ENCODE results near the gene RFTN2. TPM values are rescaled to one million over a fixed set of nuclear protein-coding genes. Genes with fewer than 3 reads are reported as not detected.
"Not testable (repeated sequence)": the region's sequence is repeated elsewhere in the genome, so short reads cannot be mapped to it uniquely, and the experiment has no call there.

Gene RFTN2
- total and polyA plus RNA-seq, 2 donors (not counting 3 experiments of a cell fraction or from before 2014, with no cell fraction given), result 5.0 to 8.0 TPM

DNA sequence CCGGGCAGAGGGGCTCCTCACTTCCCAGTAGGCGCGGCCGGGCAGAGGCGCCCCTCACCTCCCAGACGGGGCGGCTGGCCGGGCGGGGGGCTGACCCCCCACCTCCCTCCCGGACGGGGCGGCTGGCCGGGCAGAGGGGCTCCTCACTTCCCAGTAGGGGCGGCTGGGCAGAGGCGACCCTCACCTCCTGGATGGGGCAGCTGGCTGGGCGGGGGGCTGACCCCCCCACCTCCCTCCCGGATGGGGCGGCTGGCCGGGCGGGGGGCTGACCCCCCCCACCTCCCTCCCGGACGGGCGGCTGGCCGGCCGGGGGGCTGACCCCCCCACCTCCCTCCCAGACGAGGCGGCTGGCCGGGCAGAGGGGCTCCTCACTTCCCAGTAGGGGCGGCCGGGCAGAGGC, 20.6 kb upstream of the RFTN2 start:
- H2AFZ ChIP-seq (ENCODE audit: low read depth, low read length); H4K20me1 ChIP-seq (replicated peaks; ENCODE audit: control insufficient read depth, extremely low read depth, insufficient read depth, low read length); H3K36me3 ChIP-seq (ENCODE audit: control insufficient read depth in 2 of 2, extremely low read depth in 1 of 2, insufficient read depth in 2 of 2, low read length in 2 of 2); intact Hi-C loops (cut with micrococcal nuclease); H3K9ac ChIP-seq (replicated peaks; ENCODE audit: extremely low read depth, insufficient read depth, low read length); H3K4me2 ChIP-seq (ENCODE audit: insufficient read depth, low read length); H3K27me3 ChIP-seq (ENCODE audit: control insufficient read depth in 2 of 2, insufficient read depth in 2 of 2, low read length in 2 of 2); BruUV-seq (replicated peaks); H3K4me1 ChIP-seq (ENCODE audit: control insufficient read depth, extremely low read depth, insufficient read depth, low read length); H3K9me1 ChIP-seq (replicated peaks; ENCODE audit: control insufficient read depth, extremely low read depth, insufficient read depth, low read length); H3K4me3 ChIP-seq (replicated peaks in 1 of 3; ENCODE audit: insufficient read depth in 1 of 3, low read depth in 1 of 3, low read length in 3 of 3); H3K9me3 ChIP-seq (replicated peaks; ENCODE audit: control insufficient read depth, insufficient read depth, low read length); H3K79me2 ChIP-seq (ENCODE audit: control insufficient read depth, insufficient read depth, low read length); H3K27ac ChIP-seq (ENCODE audit: insufficient read depth, low read depth, low read length); DNase-seq (ENCODE audit: low read depth, low spot score); dilution Hi-C loops (cut with MboI; ENCODE audit: extremely low pct_ligation_motif_present, low sequenced_read_pairs); POLR2A ChIA-PET; CTCF ChIA-PET; FAIRE-seq: not testable (repeated sequence)

DNA sequence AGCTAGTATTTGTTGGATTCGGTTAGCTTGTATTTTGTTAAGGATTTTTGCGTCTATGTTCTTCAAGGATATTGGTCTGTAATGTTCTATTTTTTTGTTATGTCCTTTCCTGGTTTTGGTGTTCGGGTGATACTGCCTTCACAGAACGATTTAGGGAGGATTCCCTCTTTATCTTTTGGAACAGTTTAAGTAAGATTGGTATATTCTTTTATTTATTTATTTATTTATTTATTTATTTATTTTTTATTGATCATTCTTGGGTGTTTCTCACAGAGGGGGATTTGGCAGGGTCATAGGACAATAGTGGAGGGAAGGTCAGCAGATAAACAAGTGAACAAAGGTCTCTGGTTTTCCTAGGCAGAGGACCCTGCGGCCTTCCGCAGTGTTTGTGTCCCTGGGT, 19.8 kb upstream of the RFTN2 start:
- H3K27ac ChIP-seq (ENCODE audit: insufficient read depth, low read depth, low read length); H3K27me3 ChIP-seq (ENCODE audit: control insufficient read depth in 2 of 2, insufficient read depth in 2 of 2, low read length in 2 of 2); CTCF ChIA-PET; H2AFZ ChIP-seq (ENCODE audit: low read depth, low read length); DNase-seq (ENCODE audit: low read depth, low spot score); H3K9me3 ChIP-seq (replicated peaks; ENCODE audit: control insufficient read depth, insufficient read depth, low read length); dilution Hi-C loops (cut with MboI; ENCODE audit: extremely low pct_ligation_motif_present, low sequenced_read_pairs); H3K4me2 ChIP-seq (ENCODE audit: insufficient read depth, low read length); H3K9ac ChIP-seq (replicated peaks; ENCODE audit: extremely low read depth, insufficient read depth, low read length); H3K4me1 ChIP-seq (ENCODE audit: control insufficient read depth, extremely low read depth, insufficient read depth, low read length); H3K79me2 ChIP-seq (ENCODE audit: control insufficient read depth, insufficient read depth, low read length); H3K36me3 ChIP-seq (ENCODE audit: control insufficient read depth in 2 of 2, extremely low read depth in 1 of 2, insufficient read depth in 2 of 2, low read length in 2 of 2); FAIRE-seq; H3K9me1 ChIP-seq (replicated peaks; ENCODE audit: control insufficient read depth, extremely low read depth, insufficient read depth, low read length); H3K4me3 ChIP-seq (replicated peaks in 1 of 3; ENCODE audit: insufficient read depth in 1 of 3, low read depth in 1 of 3, low read length in 3 of 3); H4K20me1 ChIP-seq (replicated peaks; ENCODE audit: control insufficient read depth, extremely low read depth, insufficient read depth, low read length); POLR2A ChIA-PET; intact Hi-C loops (cut with micrococcal nuclease); BruUV-seq (replicated peaks): not testable (repeated sequence)

DNA sequence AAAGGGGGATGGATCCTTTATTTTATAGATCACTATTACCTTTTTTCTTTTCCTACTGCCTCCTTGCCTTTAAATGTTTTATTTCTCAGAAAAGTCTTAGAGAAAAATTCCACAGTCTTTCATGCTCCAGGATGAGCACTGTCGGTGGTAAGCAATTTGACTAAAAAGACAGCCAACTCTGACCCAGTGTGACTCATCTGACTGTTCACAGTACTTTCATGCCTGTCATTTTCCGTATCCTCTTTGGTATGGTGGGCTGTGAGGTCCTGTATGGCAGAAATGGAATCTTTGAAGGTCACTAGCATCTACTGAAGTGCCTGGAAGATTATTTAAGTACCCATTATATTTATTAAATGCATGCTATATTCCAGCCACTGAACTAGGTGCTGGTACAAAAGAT, 2.1 kb upstream of the RFTN2 start:
- Histone ChIP-seq H3K4me3 (replicated peaks in 1 of 3; ENCODE audit: insufficient read depth in 1 of 3, low read depth in 1 of 3, low read length in 3 of 3) (no peak overlapping the region), H3K9me3 (replicated peaks; ENCODE audit: control insufficient read depth, insufficient read depth, low read length) (no peaks in the 10 kb centered on the region), H3K9me1 (replicated peaks; ENCODE audit: control insufficient read depth, extremely low read depth, insufficient read depth, low read length) (no peaks in the 10 kb centered on the region), H3K9ac (replicated peaks; ENCODE audit: extremely low read depth, insufficient read depth, low read length) (no peak overlapping the region), H4K20me1 (replicated peaks; ENCODE audit: control insufficient read depth, extremely low read depth, insufficient read depth, low read length) (no peaks in the 10 kb centered on the region), H3K4me1 (ENCODE audit: control insufficient read depth, extremely low read depth, insufficient read depth, low read length) (peaks cover 28% of the 10 kb centered on the region), H3K4me2 (ENCODE audit: insufficient read depth, low read length) (no peak overlapping the region), H3K36me3 (ENCODE audit: control insufficient read depth in 2 of 2, extremely low read depth in 1 of 2, insufficient read depth in 2 of 2, low read length in 2 of 2) (no peaks in the 10 kb centered on the region), H3K27ac (ENCODE audit: insufficient read depth, low read depth, low read length) (no peak overlapping the region), H3K79me2 (ENCODE audit: control insufficient read depth, insufficient read depth, low read length) (no peaks in the 10 kb centered on the region), H3K27me3 (ENCODE audit: control insufficient read depth in 2 of 2, insufficient read depth in 2 of 2, low read length in 2 of 2) (no peaks in the 10 kb centered on the region), H2AFZ (ENCODE audit: low read depth, low read length) (no peak overlapping the region)
- DNase-seq (ENCODE audit: low read depth, low spot score), result no peak
- CTCF ChIA-PET, result no interaction called here
- dilution Hi-C loops (cut with MboI; ENCODE audit: extremely low pct_ligation_motif_present, low sequenced_read_pairs) (no loop called here), intact Hi-C loops (cut with micrococcal nuclease) (loop anchor here (5.0 kb wide), 1 partner anchor 120 kb away; no protein-coding TSS in a partner anchor)
- BruUV-seq (replicated peaks), result no TSS peak
- FAIRE-seq, result no peak
- TF ChIP-seq POLR2A (IDR thresholded peaks at IDR 0.05; ENCODE audit: low read depth, low read length), result no peak
- TF ChIP-seq MYC (IDR thresholded peaks at IDR 0.05; ENCODE audit: low read depth, low read length), result no peak
- no peak for TF ChIP-seq JUN (IDR thresholded peaks at IDR 0.05; ENCODE audit: borderline replicate concordance, insufficient read depth, insufficient read length, low read depth)
- TF ChIP-seq, protein P1, sequence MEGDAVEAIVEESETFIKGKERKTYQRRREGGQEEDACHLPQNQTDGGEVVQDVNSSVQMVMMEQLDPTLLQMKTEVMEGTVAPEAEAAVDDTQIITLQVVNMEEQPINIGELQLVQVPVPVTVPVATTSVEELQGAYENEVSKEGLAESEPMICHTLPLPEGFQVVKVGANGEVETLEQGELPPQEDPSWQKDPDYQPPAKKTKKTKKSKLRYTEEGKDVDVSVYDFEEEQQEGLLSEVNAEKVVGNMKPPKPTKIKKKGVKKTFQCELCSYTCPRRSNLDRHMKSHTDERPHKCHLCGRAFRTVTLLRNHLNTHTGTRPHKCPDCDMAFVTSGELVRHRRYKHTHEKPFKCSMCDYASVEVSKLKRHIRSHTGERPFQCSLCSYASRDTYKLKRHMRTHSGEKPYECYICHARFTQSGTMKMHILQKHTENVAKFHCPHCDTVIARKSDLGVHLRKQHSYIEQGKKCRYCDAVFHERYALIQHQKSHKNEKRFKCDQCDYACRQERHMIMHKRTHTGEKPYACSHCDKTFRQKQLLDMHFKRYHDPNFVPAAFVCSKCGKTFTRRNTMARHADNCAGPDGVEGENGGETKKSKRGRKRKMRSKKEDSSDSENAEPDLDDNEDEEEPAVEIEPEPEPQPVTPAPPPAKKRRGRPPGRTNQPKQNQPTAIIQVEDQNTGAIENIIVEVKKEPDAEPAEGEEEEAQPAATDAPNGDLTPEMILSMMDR (IDR thresholded peaks at IDR 0.05; ENCODE audit: extremely low read depth in 1 of 2, insufficient read depth in 1 of 2, low read depth in 1 of 2, low read length in 2 of 2), result no peak
- no peak for TF ChIP-seq EZH2 (IDR thresholded peaks at IDR 0.05; ENCODE audit: borderline replicate concordance, low read depth, low read length, severe bottlenecking)
- TF ChIP-seq GATA2 (IDR thresholded peaks at IDR 0.05; ENCODE audit: insufficient read depth, insufficient read length, low read depth, low read length), result no peak
- no peak for TF ChIP-seq POLR2AphosphoS5 (IDR thresholded peaks at IDR 0.05; ENCODE audit: insufficient read depth, low read depth, low read length)
- TF ChIP-seq FOS (IDR thresholded peaks at IDR 0.05; ENCODE audit: borderline replicate concordance, insufficient read depth, low read length), result no peak
- TF ChIP-seq, protein P2, sequence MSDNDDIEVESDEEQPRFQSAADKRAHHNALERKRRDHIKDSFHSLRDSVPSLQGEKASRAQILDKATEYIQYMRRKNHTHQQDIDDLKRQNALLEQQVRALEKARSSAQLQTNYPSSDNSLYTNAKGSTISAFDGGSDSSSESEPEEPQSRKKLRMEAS (IDR thresholded peaks at IDR 0.05; ENCODE audit: insufficient read depth, insufficient read length), result no peak
- POLR2A ChIA-PET, result no interaction called here

All from endothelial cell of umbilical vein (primary cell).